ENCODE measurements around the gene DRD5.
"Not testable (repeated sequence)": the region's sequence is repeated elsewhere in the genome, so short reads cannot be mapped to it uniquely, and the experiment has no call there.

The DRD5 gene

DNA sequence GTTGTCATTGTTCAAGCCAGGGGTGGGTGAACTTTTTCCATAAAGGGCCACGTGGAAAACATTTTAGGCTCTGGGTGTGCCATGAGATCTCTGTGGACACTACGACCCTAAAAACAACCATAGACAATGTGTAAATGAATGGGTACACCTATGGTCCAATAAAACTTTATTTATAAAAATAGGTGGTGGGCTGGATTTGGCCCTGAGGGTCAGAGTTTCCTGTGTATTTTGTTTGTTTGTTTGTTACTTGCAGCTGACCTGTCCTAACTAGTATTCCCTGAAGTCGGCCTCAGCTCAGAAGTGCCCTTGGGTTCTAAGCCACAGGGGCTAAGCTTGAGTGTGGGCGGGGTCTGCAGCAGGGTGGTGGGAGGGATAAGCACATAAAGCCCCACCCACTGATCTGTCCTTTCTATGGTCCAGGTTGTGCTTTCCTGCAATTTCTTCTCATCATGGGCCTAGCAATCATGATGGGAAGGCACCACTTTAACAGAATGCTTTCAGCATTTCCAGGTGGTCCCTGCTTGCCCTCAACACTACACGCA is 17.2 kb upstream of the DRD5 start:
- ChIA-PET CTCF (interaction anchor here (1.3 to 7.5 kb wide), 5 partner anchors 226 to 355 kb away, joined by 3 to 162 read pairs (median 6); no protein-coding TSS in a partner anchor), POLR2A (no interaction called here)
- no peak for TF ChIP-seq CTCF (IDR thresholded peaks at IDR 0.05; ENCODE audit: control extremely low read depth, extremely low read depth, low read depth, missing control alignments)
- DNase-seq (ENCODE audit: extremely low spot score): no peak

DNA sequence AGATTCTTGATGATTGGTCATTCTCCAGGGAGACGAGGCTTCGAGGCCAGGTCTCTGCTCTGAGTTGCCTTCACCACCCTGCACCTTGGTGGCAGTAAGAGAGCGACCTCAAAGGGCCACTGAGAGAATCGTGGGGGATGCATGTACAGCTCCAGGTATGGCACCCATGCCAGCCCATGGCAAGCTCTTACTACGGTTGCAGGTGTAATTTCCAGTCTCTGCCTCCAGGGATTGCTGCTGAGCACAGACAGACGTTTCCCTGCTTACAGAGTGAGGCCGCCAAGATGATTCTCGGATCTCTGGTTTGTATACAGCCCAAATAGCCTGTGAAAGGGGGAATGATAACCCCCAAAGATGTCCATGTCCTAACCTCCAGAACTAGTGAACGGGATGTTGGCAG is 16.3 kb upstream of the DRD5 start:
- peak; percentile 23 for TF ChIP-seq CTCF (IDR thresholded peaks at IDR 0.05; ENCODE audit: control extremely low read depth, extremely low read depth, low read depth, missing control alignments)
- peak; percentile 32 for DNase-seq (ENCODE audit: extremely low spot score)
- ChIA-PET POLR2A (no interaction called here), CTCF (interaction anchor here (0.7 to 7.5 kb wide), 6 partner anchors 8 to 354 kb away, joined by 3 to 162 read pairs (median 6); no protein-coding TSS in a partner anchor)

DNA sequence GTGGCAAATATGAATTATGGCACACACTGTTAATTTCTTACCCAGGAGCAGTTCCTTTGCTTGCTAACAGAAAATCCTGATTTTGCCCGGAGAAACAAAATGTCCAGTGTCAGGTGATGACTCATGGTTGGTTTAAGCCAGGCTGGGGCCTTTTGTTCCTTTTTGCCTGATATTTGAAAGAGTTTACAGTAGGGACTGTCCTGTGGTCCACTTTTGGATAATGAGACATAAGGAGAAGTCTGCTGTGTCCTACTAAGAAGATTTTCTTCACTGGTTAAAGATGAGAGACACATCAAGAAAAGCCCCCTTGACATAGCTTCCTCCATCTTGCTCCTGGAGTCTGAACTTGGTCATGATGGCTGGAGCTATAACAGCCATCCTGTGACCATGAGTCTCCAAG is 12.1 kb upstream of the DRD5 start:
- no peak for TF ChIP-seq CTCF (IDR thresholded peaks at IDR 0.05; ENCODE audit: control extremely low read depth, extremely low read depth, low read depth, missing control alignments)
- DNase-seq (ENCODE audit: extremely low spot score): no peak
- POLR2A ChIA-PET: no interaction called here
- CTCF ChIA-PET: interaction anchor here (9.8 kb wide), 1 partner anchor 246 kb away, joined by 55 read pairs; no protein-coding TSS in a partner anchor

GRCh38 chr4:9771034-9771433 is 10.4 kb upstream of the DRD5 start:
- ChIA-PET CTCF (interaction anchor here (9.8 kb wide), 1 partner anchor 245 kb away, joined by 55 read pairs; no protein-coding TSS in a partner anchor), POLR2A (no interaction called here)
- no peak for DNase-seq (ENCODE audit: extremely low spot score)
- no peak for TF ChIP-seq CTCF (IDR thresholded peaks at IDR 0.05; ENCODE audit: control extremely low read depth, extremely low read depth, low read depth, missing control alignments)

DNA sequence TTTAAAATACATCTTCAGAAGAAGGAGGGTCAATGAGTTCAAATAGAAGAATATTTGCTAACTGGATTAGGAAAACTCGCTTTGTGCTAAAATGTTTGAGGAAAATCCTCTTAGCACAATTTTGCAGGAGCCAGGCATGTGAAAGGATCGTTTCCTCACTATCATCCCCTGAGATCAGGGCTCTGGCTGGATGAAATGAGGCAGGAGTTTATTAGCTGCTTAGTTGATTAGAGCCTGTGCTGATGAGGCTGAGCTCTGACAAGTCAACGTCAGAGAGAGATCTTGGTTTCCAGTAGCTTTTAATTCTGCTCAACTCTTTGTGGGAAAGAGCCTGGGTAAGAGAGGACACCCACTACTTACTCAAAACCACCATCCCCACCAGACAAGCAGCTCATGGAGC is 8.0 kb upstream of the DRD5 start:
- DNase-seq (ENCODE audit: extremely low spot score): no peak
- ChIA-PET CTCF (interaction anchor here (1.0 to 9.8 kb wide), 3 partner anchors 9 to 242 kb away, joined by 3 to 55 read pairs (median 3); no protein-coding TSS in a partner anchor), POLR2A (no interaction called here)
- no peak for TF ChIP-seq CTCF (IDR thresholded peaks at IDR 0.05; ENCODE audit: control extremely low read depth, extremely low read depth, low read depth, missing control alignments)

DNA sequence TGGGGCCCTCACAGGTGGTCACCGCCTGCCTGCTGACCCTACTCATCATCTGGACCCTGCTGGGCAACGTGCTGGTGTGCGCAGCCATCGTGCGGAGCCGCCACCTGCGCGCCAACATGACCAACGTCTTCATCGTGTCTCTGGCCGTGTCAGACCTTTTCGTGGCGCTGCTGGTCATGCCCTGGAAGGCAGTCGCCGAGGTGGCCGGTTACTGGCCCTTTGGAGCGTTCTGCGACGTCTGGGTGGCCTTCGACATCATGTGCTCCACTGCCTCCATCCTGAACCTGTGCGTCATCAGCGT is 652 bp downstream of the DRD5 start:
- no peak for TF ChIP-seq CTCF (IDR thresholded peaks at IDR 0.05; ENCODE audit: control extremely low read depth, extremely low read depth, low read depth, missing control alignments)
- DNase-seq (ENCODE audit: extremely low spot score): no peak
- ChIA-PET POLR2A (no interaction called here), CTCF (no interaction called here)

DNA sequence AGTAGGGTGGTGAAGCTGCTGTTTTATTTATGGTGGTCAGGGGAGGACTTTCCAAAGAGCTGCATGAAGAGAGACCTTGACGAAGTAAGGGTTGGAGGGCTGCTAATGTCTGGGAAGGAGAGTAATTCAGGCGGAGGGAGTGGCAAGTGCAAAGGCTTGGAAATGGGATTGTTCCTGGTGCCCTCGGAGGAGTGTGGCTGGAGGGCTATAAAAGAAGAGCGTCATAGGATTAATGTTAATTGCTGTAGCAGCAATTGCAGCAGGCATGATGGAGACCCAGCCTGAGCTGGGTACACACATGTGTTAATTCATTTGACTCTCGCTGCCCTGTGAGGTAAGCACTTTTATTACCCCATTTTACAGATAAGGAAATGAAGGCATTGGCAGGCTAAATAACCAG is 4.5 kb downstream of the DRD5 start:
- DNase-seq (ENCODE audit: extremely low spot score); POLR2A ChIA-PET: not testable (repeated sequence)
- CTCF ChIA-PET: interaction anchor here (1.0 kb wide), 1 partner anchor 228 kb away, joined by 3 read pairs; no protein-coding TSS in a partner anchor
